Loucy (cell line): ENCODE measurements around the gene LRRN2.

Source experiments
- EZH2phosphoT487 ChIP-seq: fragments of 200-600 bp; IDR thresholded peaks from 2 replicates; pipeline ENCODE4 v1.6.1; 2018; ENCODE audit warnings: antibody characterized with exemption, mild to moderate bottlenecking, moderate library complexity, borderline replicate concordance
- TF ChIP-seq, protein P1 (sequence below): fragments of 200-600 bp; sonication (generic); conservative IDR thresholded peaks from 2 replicates; pipeline ENCODE4 v1.5.1; 2014; ENCODE audit warnings: mild to moderate bottlenecking, antibody characterized with exemption, low read length

GRCh38 chr1:204579681-204580080, 105.9 kb downstream of the LRRN2 start:
- TF ChIP-seq, protein P1, sequence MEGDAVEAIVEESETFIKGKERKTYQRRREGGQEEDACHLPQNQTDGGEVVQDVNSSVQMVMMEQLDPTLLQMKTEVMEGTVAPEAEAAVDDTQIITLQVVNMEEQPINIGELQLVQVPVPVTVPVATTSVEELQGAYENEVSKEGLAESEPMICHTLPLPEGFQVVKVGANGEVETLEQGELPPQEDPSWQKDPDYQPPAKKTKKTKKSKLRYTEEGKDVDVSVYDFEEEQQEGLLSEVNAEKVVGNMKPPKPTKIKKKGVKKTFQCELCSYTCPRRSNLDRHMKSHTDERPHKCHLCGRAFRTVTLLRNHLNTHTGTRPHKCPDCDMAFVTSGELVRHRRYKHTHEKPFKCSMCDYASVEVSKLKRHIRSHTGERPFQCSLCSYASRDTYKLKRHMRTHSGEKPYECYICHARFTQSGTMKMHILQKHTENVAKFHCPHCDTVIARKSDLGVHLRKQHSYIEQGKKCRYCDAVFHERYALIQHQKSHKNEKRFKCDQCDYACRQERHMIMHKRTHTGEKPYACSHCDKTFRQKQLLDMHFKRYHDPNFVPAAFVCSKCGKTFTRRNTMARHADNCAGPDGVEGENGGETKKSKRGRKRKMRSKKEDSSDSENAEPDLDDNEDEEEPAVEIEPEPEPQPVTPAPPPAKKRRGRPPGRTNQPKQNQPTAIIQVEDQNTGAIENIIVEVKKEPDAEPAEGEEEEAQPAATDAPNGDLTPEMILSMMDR = no peak
- TF ChIP-seq EZH2phosphoT487 = no peak
